ENCODE measurements around the gene ACADL. TPM values are rescaled to one million over a fixed set of nuclear protein-coding genes. Genes with fewer than 3 reads are reported as not detected.

Gene ACADL
- total RNA-seq, 1 experiment from 2014 or later = not detected

DNA sequence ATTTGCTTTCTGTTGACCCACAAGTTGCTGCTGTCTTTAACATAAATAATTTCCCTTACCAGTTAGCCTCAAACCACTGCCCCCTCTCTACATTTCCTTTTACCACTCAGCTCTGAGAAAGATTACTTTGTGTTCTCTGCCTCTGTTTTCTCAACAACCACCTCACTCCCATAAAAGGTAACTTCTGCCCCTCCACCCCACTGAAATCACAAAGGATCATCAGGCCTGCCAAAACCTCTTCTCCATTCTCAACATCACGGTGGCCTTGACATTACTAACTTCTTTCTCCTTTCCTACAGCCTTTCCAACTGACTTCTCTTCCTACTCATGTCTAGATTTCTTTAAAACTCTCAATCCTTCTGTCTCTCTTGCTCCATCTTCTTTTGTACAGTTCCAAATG, 10.1 kb downstream of the ACADL start:
- H3K27me3 ChIP-seq (ENCODE audit: insufficient read depth, low read length) = no peaks in the 10 kb centered on the region
- ATAC-seq (no peak), DNase-seq (ENCODE audit: low read depth, low spot score) (no peak)
- CTCF ChIA-PET = no interaction called here
- no peaks in the 10 kb centered on the region for H3K9me2 ChIP-seq (ENCODE audit: insufficient read depth)
- H3K27ac ChIP-seq (ENCODE audit: low read depth, low read length) = no peak overlapping the region
- TF ChIP-seq TCF7L2 (IDR thresholded peaks at IDR 0.05; ENCODE audit: borderline replicate concordance, extremely low read depth, insufficient read depth, insufficient read length) = no peak
- no peak for TF ChIP-seq SP1 (IDR thresholded peaks at IDR 0.05; ENCODE audit: low read depth)
- TF ChIP-seq EZH2 (IDR thresholded peaks at IDR 0.05) = no peak
- TF ChIP-seq, protein P1, sequence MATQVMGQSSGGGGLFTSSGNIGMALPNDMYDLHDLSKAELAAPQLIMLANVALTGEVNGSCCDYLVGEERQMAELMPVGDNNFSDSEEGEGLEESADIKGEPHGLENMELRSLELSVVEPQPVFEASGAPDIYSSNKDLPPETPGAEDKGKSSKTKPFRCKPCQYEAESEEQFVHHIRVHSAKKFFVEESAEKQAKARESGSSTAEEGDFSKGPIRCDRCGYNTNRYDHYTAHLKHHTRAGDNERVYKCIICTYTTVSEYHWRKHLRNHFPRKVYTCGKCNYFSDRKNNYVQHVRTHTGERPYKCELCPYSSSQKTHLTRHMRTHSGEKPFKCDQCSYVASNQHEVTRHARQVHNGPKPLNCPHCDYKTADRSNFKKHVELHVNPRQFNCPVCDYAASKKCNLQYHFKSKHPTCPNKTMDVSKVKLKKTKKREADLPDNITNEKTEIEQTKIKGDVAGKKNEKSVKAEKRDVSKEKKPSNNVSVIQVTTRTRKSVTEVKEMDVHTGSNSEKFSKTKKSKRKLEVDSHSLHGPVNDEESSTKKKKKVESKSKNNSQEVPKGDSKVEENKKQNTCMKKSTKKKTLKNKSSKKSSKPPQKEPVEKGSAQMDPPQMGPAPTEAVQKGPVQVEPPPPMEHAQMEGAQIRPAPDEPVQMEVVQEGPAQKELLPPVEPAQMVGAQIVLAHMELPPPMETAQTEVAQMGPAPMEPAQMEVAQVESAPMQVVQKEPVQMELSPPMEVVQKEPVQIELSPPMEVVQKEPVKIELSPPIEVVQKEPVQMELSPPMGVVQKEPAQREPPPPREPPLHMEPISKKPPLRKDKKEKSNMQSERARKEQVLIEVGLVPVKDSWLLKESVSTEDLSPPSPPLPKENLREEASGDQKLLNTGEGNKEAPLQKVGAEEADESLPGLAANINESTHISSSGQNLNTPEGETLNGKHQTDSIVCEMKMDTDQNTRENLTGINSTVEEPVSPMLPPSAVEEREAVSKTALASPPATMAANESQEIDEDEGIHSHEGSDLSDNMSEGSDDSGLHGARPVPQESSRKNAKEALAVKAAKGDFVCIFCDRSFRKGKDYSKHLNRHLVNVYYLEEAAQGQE (IDR thresholded peaks at IDR 0.05; ENCODE audit: low read depth) = no peak
- no peak for TF ChIP-seq ZFX (IDR thresholded peaks at IDR 0.05)
- TF ChIP-seq POLR2A (IDR thresholded peaks at IDR 0.05; ENCODE audit: borderline replicate concordance, extremely low read depth, insufficient read depth, insufficient read length) = no peak
- TF ChIP-seq CBX3 (IDR thresholded peaks at IDR 0.05; ENCODE audit: low read depth) = no peak
- no peak for TF ChIP-seq YY1 (IDR thresholded peaks at IDR 0.05; ENCODE audit: extremely low read depth, insufficient replicate concordance, low read depth, low read length)
- TF ChIP-seq, protein P2, sequence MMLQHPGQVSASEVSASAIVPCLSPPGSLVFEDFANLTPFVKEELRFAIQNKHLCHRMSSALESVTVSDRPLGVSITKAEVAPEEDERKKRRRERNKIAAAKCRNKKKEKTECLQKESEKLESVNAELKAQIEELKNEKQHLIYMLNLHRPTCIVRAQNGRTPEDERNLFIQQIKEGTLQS (IDR thresholded peaks at IDR 0.05) = no peak
- TF ChIP-seq, protein P3, sequence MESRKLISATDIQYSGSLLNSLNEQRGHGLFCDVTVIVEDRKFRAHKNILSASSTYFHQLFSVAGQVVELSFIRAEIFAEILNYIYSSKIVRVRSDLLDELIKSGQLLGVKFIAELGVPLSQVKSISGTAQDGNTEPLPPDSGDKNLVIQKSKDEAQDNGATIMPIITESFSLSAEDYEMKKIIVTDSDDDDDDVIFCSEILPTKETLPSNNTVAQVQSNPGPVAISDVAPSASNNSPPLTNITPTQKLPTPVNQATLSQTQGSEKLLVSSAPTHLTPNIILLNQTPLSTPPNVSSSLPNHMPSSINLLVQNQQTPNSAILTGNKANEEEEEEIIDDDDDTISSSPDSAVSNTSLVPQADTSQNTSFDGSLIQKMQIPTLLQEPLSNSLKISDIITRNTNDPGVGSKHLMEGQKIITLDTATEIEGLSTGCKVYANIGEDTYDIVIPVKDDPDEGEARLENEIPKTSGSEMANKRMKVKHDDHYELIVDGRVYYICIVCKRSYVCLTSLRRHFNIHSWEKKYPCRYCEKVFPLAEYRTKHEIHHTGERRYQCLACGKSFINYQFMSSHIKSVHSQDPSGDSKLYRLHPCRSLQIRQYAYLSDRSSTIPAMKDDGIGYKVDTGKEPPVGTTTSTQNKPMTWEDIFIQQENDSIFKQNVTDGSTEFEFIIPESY (IDR thresholded peaks at IDR 0.05; ENCODE audit: extremely low read depth, insufficient replicate concordance, low read length) = no peak
- no peak for TF ChIP-seq ZNF274 (IDR thresholded peaks at IDR 0.05; ENCODE audit: low read depth, low read length)
- TF ChIP-seq SIN3A (IDR thresholded peaks at IDR 0.05; ENCODE audit: low read depth) = no peak
- H3K4me1 ChIP-seq (ENCODE audit: control insufficient read depth in 1 of 2, insufficient read depth in 2 of 2, low read length in 2 of 2) = no peaks in the 10 kb centered on the region
- no peaks in the 10 kb centered on the region for H4K20me1 ChIP-seq (ENCODE audit: insufficient read depth)
- RAD21 ChIA-PET (ENCODE audit: low non-redundant PET in 1 of 2, low total read pairs in 2 of 2, uncharacterized antibody in 2 of 2, unreplicated experiment in 2 of 2) = no interaction called here
- no peak overlapping the region for H2AFZ ChIP-seq (ENCODE audit: low read depth, low read length, poor library complexity, severe bottlenecking)
- H3K4me2 ChIP-seq (ENCODE audit: low read length) = no peak overlapping the region
- H3K4me3 ChIP-seq (replicated peaks in 1 of 2; ENCODE audit: low read depth in 1 of 2, low read length in 2 of 2) = no peak overlapping the region
- H3K79me2 ChIP-seq (ENCODE audit: insufficient read depth, low read length) = no peaks in the 10 kb centered on the region
- H3K9me3 ChIP-seq (ENCODE audit: control insufficient read depth in 1 of 2, insufficient read depth in 1 of 2, low read depth in 1 of 2, low read length in 2 of 2) = no peaks in the 10 kb centered on the region
- POLR2A ChIA-PET = no interaction called here
- H3K36me3 ChIP-seq (ENCODE audit: control insufficient read depth in 1 of 2, insufficient read depth in 2 of 2, low read length in 2 of 2) = no peaks in the 10 kb centered on the region
- no TSS peak for BruUV-seq (replicated peaks)
- H3K9ac ChIP-seq (ENCODE audit: low read length) = no peak overlapping the region
- intact Hi-C loops (cut with micrococcal nuclease) = no loop called here

Measured in HCT116 (cell line).